Keratinocyte (primary cell): ENCODE measurements around the gene SPATA6L. TPM values are rescaled to one million over a fixed set of nuclear protein-coding genes. Genes with fewer than 3 reads are reported as not detected.

Experiments used
- DNase-seq: peaks from one replicate; pipeline ENCODE4 v3.0.0-alpha.2; 2011; ENCODE audit warnings: low read depth, missing footprints, low spot score
- FAIRE-seq: peaks from 2 replicates; lab custom pipeline; 2011; peaks lifted over from hg19 to GRCh38; lab: Jason Lieb, UNC
- H2AFZ ChIP-seq: 2 replicates; pipeline ENCODE4 v1.6.0; 2012; ENCODE audit warnings: low read length, control low read depth, inconsistent platforms; ENCODE audit not compliant: control insufficient read depth
- H3K27ac ChIP-seq: 2 replicates; pipeline ENCODE4 v1.5.1; 2011; ENCODE audit warnings: low read length; ENCODE audit not compliant: control insufficient read depth, insufficient read depth
- H3K27me3 ChIP-seq: 3 replicates; pipeline ENCODE4 v1.6.0; 2011; ENCODE audit warnings: low read length; ENCODE audit not compliant: control insufficient read depth, insufficient read depth; ENCODE audit errors: extremely low read depth
- H3K36me3 ChIP-seq, 2 experiments: 2 replicates in 1 of 2; 3 replicates in 1 of 2; pipeline ENCODE4 v1.5.1; 2011; ENCODE audit warnings: low read length in 2 of 2, mild to moderate bottlenecking in 1 of 2; ENCODE audit not compliant: control insufficient read depth in 2 of 2, insufficient read depth in 2 of 2; ENCODE audit errors: extremely low read depth in 1 of 2
- H3K4me1 ChIP-seq: 3 replicates; pipeline ENCODE4 v1.5.1; 2011; ENCODE audit warnings: low read length; ENCODE audit not compliant: control insufficient read depth, insufficient read depth; ENCODE audit errors: extremely low read depth
- H3K4me2 ChIP-seq: 3 replicates; pipeline ENCODE4 v1.6.0; 2011; ENCODE audit warnings: low read depth, low read length; ENCODE audit not compliant: control insufficient read depth, insufficient read depth; ENCODE audit errors: extremely low read depth
- H3K4me3 ChIP-seq, 3 experiments: fragments of 200-600 bp in 1 of 3; sonication (generic) in 1 of 3; 2 replicates in 2 of 3; 3 replicates in 1 of 3; pipeline ENCODE4 v1.5.1; 2011 to 2016; ENCODE audit warnings: low read length in 3 of 3, mild to moderate bottlenecking in 3 of 3, control low read depth in 2 of 3, inconsistent platforms in 1 of 3, low read depth in 1 of 3, mixed read lengths in 1 of 3, mixed run types in 1 of 3, moderate library complexity in 1 of 3; ENCODE audit not compliant: control insufficient read depth in 2 of 3, insufficient read depth in 2 of 3; ENCODE audit errors: extremely low read depth in 1 of 3
- H3K79me2 ChIP-seq: 2 replicates; pipeline ENCODE4 v1.6.0; 2012; ENCODE audit warnings: low read length; ENCODE audit not compliant: control insufficient read depth, insufficient read depth
- H3K9ac ChIP-seq: 3 replicates; pipeline ENCODE4 v1.6.0; 2011; ENCODE audit warnings: low read length; ENCODE audit not compliant: control insufficient read depth, insufficient read depth; ENCODE audit errors: extremely low read depth
- H3K9me1 ChIP-seq: 3 replicates; pipeline ENCODE4 v1.6.0; 2011; ENCODE audit warnings: low read length; ENCODE audit not compliant: control insufficient read depth, insufficient read depth; ENCODE audit errors: extremely low read depth
- H3K9me3 ChIP-seq: 2 replicates; pipeline ENCODE4 v1.5.1; 2012; ENCODE audit warnings: low read depth, low read length; ENCODE audit not compliant: control insufficient read depth
- H4K20me1 ChIP-seq: 3 replicates; pipeline ENCODE4 v1.6.0; 2011; ENCODE audit warnings: low read length; ENCODE audit not compliant: control insufficient read depth, insufficient read depth; ENCODE audit errors: extremely low read depth
- CTCF ChIP-seq, 3 experiments: IDR thresholded peaks in 1 of 3; conservative IDR thresholded peaks in 1 of 3; optimal IDR thresholded peaks in 1 of 3; 2 replicates in 2 of 3; 3 replicates in 1 of 3; pipeline versions ENCODE3 to v1.5.1; 2011; ENCODE audit warnings: low read length in 3 of 3, mild to moderate bottlenecking in 3 of 3, moderate library complexity in 2 of 3, control low read depth in 1 of 3, inconsistent platforms in 1 of 3; ENCODE audit not compliant: insufficient read depth in 2 of 3; ENCODE audit errors: extremely low read depth in 1 of 3
- EZH2 ChIP-seq: IDR thresholded peaks from one replicate; pipeline ENCODE4 v1.6.1; 2012; ENCODE audit warnings: inconsistent platforms, mild to moderate bottlenecking, low read length, moderate library complexity
- dilution Hi-C: fragments of 300-500 bp; cut with MboI; formaldehyde crosslinking; loops from one replicate; pipeline ENCODE4 v1.7.0; 2020; ENCODE audit warnings: low sequenced_read_pairs; ENCODE audit not compliant: extremely low pct_ligation_motif_present
- polyA plus RNA-seq, 5 experiments: library from polyadenylated mRNA; depleted of rRNA in 3 of 5; stranded (reverse) in 3 of 5; stranded (forward) in 1 of 5; unstranded in 1 of 5; fragments of >200 nt; gene quantifications; 1 replicate in 1 of 5; 2 replicates in 3 of 5; 3 replicates in 1 of 5; pipeline versions ENCODE4 v1.2.1 to v1.2.3, GENCODE V29; 2011 to 2012; ENCODE audit warnings: missing spikeins in 2 of 5, low read depth in 1 of 5, low replicate concordance in 1 of 5

The SPATA6L gene
- polyA plus RNA-seq, 1 donor (not counting 4 experiments of a cell fraction or from before 2014, with no cell fraction given), result 0.92 TPM

GRCh38 chr9:4585135-4585534 is 81.1 kb downstream of the SPATA6L start:
- dilution Hi-C loops, result no loop called here
- Histone ChIP-seq H3K27ac (no peak overlapping the region), H3K9me1 (no peaks in the 10 kb centered on the region), H2AFZ (no peak overlapping the region), H3K9me3 (no peaks in the 10 kb centered on the region), H4K20me1 (no peaks in the 10 kb centered on the region), H3K79me2 (no peaks in the 10 kb centered on the region), H3K4me3 (no peak overlapping the region), H3K4me1 (no peaks in the 10 kb centered on the region), H3K9ac (no peak overlapping the region), H3K27me3 (no peaks in the 10 kb centered on the region), H3K4me2 (no peak overlapping the region), H3K36me3 (no peaks in the 10 kb centered on the region)
- no peak for FAIRE-seq
- DNase-seq, result no peak
- TF ChIP-seq EZH2, result no peak
- TF ChIP-seq CTCF (optimal IDR thresholded peaks at IDR 0.05 in 1 of 3, IDR thresholded peaks at IDR 0.05 in 1 of 3, conservative IDR thresholded peaks at IDR 0.05 in 1 of 3; ENCODE audit: extremely low read depth in 1 of 3, insufficient read depth in 2 of 3, low read length in 3 of 3), result no peak

GRCh38 chr9:4584636-4585035 is 81.6 kb downstream of the SPATA6L start:
- Histone ChIP-seq H2AFZ (no peak overlapping the region), H3K9ac (no peak overlapping the region), H3K27me3 (no peaks in the 10 kb centered on the region), H4K20me1 (no peaks in the 10 kb centered on the region), H3K27ac (no peak overlapping the region), H3K4me3 (no peak overlapping the region), H3K4me2 (no peak overlapping the region), H3K36me3 (no peaks in the 10 kb centered on the region), H3K9me3 (no peaks in the 10 kb centered on the region), H3K9me1 (no peaks in the 10 kb centered on the region), H3K4me1 (no peaks in the 10 kb centered on the region), H3K79me2 (no peaks in the 10 kb centered on the region)
- no peak for FAIRE-seq
- dilution Hi-C loops, result no loop called here
- DNase-seq, result no peak
- TF ChIP-seq CTCF (optimal IDR thresholded peaks at IDR 0.05 in 1 of 3, IDR thresholded peaks at IDR 0.05 in 1 of 3, conservative IDR thresholded peaks at IDR 0.05 in 1 of 3; ENCODE audit: extremely low read depth in 1 of 3, insufficient read depth in 2 of 3, low read length in 3 of 3) (no peak), EZH2 (no peak)
